ENCODE measurements around the gene ZNF80.
"Not testable (repeated sequence)": the region's sequence is repeated elsewhere in the genome, so short reads cannot be mapped to it uniquely, and the experiment has no call there.

ZNF80 gene

DNA sequence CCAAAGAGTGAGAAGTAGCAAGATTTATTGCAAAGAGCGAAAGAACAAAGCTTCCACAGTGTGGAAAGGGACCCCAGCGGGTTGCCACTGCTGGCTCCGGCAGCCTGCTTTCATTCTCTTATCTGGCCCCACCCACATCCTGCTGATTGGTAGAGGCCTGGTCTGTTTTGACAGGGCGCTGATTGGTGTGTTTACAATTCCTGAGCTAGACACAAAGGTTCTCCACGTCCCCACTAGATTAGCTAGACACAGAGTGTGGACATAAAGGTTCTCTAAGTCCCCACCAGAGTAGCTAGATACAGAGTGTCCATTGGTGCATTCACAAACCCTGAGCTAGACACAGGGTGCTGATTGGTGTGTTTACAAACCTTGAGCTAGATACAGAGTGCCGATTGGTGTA is at the start of gene ZNF80:
Gene ZNF80, minus strand, starts transcription at position 101 of the 400 bp plus-strand sequence. CDS start 504 bp downstream, outside the sequence.
- FAIRE-seq: not testable (repeated sequence)

DNA sequence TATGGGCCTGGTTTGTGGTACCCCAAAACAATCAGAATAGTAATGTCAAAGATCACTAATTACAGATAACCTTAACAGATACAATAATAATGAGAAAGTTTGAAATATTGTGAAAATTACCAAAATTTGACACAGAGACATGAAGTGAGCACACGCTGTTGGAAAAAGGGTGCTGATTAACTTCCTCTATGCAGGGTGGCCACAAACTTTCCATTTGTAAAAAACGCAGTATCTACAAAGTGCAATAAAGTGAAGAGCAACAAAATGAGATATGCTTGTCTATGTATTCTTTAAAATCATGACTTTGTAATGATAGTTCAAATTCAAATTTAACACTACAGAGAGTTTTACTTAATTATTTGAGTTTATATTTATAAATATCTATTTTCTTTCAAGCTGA is 48.9 kb upstream of the ZNF80 start:
- no peak for FAIRE-seq

DNA sequence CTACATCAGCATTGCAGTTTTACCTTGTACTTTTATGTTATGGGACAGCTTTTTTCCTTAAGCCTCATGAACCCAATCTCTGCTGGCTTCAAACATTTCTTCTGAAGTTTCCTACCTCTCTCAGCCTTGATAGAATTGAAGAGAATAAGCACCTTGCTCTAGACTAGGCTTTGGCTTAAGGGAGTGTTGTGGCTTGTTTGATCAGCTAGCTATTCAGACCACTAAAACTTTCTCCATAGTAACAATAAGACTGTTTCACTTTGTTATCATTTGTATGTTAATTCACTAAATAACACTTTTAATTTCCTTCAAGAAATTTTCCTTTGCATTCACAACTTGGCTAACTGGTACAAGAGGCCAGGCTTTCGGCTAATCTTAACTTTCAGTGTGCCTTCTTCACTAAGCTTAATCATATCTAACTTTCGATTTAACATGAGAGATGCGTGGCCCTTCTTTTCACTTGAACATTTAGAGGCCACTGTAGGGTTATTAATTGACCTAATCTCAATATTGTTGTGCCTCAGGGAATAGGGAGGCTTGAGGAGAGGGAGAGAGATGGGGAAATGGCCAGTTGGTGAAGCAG is 48.4 kb upstream of the ZNF80 start:
- FAIRE-seq: no peak

DNA sequence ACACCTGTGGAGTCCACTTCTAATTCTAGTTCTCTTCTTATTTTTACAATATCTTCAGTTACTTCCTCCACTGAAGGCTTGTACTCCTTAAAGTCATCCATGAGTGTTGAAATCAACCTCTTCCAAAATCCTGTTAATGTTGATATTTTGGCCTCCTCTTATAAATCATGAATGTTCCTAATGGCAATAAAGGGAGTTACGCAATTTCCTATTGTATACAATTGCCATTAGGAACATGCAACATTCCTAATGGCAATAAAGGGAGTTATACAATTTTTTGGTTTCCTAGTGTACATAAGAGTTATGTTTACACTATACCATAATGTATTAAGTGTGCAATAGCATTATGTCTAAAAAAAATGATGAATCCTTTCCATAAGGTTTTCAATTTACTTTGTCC is 47.3 kb upstream of the ZNF80 start:
- FAIRE-seq: no peak

DNA sequence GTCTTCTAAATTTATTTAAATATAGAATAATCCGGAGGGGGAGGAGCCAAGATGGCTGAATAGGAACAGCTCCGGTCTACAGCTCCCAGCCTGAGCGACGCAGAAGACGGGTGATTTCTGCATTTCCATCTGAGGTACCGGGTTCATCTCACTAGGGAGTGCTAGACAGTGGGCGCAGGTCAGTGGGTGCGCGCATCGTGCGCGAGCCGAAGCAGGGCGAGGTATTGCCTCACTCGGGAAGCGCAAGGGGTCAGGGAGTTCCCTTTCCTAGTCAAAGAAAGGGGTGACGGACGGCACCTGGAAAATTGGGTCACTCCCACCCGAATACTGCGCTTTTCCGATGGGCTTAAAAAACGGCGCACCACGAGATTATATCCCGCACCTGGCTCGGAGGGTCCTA is 39.5 kb upstream of the ZNF80 start:
- not testable (repeated sequence) for FAIRE-seq

DNA sequence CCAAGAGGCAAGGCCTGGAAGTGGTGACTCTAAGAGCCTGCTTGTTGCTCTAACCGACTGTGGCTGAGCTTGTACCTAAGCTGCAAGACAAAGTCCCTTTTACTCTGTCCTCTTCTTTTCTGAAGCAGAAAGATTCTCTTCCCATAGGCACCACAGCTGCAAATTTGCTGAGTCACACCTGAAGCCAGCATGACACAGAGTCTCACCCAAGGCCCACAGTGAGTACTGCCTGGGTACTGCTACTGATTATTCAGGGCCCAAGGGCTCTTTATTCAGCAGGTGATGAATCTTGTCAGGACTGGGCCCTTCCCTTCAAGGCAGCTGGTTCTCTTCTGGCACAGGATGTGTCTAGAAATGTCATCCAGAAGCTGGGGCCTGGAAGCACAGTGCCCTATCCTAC is 37.6 kb upstream of the ZNF80 start:
- FAIRE-seq: no peak

DNA sequence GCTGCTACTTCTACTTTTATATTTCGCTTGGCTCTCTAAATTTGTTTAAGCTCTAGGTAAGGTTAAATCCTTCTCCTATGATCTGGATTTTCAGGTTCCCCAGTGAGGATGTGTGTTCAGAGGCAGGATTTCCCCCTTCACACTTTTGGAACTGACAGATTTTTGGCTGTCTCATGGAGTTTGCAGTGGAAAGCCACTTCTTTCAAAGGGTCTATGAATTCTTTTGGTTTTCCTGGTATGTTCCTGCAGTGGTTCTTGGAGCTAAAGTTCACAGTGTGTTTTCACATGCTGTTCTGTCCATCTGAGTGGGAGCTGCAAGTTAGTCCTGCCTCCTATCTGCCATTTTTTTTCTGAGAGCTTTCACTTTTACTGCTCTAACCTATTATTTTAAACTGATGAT is 34.9 kb upstream of the ZNF80 start:
- FAIRE-seq: no peak

DNA sequence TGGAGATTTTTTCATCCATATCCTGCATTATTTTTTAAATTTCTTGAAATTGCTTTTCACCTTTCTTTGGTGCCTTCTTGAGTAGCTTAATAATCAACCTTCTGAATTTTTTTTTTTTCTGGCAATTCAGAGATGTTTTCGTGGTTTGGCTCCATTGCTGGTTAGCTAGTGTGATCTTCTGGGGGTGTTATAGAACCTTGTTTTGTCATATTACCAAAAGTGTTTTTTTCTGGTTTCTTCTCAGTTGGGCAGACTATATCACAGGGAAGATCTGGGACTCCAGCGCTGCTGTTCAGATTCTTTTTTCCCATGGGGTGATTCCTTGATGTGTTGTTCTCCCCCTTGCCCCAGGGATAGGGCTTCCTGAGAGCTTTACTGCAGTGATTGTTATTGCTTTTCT is 32.6 kb upstream of the ZNF80 start:
- no peak for FAIRE-seq

DNA sequence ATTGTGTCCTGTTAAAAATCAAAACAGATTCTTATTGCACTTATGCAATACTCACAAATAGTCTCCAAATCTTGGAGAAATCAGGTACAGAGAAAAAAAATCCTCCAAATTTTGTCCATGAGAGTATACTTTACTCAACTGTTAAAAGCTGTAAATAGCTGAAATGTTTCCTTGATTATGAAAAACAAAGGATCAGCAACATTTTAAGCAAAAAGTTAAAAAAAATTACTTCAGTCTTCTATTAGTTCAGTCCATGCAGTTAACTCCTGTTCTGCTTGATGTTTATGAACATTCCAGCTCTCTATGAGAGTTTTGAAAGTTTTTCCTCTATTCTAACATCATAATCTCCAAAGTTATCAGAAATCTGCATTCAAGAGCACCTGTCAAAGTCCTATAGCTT is 22.8 kb upstream of the ZNF80 start:
- FAIRE-seq: no peak

DNA sequence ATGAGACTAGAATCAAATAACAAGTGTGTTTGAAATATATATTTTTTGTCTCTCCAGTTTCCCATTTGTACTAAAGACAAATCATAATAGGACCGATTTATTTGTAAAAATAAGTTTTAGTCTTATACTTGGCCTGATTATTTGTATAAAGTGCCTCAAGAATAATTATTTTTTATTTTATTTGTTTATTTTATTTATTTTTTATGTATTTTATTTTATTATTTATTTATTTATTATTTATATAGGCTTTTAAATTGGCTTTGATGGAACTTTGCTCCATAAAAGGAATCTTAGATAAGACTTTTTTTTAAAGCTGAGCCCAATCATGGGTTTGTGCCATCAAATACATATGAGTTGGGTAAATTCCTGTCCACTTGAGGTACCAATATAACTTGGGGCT is 22.2 kb upstream of the ZNF80 start:
- FAIRE-seq: no peak

DNA sequence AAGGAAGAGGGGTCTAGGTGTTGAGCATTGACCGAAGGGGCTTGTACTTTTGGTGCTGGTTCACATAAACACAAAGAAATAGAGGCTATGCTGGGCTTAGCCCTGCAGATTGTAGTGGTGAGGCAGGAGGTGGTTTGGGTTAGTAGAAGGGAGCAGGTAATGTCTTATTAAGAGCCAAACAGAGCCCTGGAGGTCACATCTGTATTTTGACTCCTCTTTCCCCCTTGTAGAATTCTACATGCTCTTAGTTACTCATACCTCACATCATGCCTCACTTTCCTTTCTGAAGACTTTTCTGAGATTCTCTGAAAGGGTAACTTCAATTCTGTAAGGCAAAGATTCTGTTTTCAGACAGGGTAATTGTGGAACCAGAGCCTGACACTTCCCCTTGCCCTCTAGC is 16.1 kb upstream of the ZNF80 start:
- no peak for FAIRE-seq

DNA sequence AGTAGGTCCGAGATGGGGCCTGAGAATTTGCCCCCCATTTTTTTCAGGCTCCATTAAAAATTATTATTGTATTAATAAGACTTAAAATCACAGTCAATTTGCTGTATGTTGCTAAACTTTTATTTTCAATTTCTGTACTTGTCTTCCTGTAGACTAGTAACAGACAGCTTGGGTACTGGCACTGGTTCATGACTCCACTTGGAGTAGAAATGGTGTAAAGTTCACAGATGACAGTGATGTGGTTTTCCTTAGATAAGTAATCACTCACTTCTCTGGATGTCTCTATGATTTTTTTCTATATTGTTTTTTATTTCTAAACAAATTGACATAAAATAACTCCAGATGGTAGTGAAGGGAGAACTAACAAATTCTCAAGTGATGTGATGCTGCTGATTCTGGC is 15.6 kb upstream of the ZNF80 start:
- no peak for FAIRE-seq

DNA sequence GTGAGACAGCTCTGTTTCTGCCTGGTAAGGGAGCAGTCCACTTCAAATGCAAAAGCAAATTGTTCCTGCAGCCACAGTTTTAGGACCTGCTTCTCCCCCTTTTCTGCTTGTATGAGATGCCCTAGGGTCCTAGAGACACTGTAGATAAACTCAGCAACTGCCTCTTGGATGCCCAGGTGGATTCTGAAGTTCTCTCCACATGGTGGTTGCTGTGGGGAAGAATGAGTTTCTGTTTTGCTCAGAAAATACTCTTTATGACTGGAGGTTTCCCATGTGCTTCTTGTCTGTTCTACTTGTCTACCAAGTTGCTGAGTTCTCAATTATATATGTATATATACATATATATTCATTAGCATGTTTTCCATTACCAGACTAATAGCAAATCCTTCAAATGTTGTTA is 5.6 kb upstream of the ZNF80 start:
- FAIRE-seq: no peak

DNA sequence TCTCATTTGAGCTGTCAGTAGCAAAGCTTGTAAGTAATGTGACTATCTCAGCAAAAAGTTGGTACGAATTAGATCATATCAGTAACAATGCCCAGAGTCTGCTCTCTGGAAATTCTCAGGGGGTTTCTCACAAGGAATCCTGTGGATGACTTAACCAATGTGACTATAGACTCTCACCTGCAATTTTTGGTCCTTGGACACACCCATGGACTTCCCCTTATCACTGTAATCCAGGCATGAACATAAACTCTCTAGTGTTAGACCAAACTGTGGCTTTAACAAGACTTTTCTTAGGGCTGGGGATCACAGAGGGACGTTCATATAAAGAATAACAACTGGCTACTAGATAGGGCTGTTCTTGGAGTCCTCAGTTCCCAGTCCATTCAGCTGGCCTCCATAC is 3.9 kb upstream of the ZNF80 start:
- FAIRE-seq: no peak

DNA sequence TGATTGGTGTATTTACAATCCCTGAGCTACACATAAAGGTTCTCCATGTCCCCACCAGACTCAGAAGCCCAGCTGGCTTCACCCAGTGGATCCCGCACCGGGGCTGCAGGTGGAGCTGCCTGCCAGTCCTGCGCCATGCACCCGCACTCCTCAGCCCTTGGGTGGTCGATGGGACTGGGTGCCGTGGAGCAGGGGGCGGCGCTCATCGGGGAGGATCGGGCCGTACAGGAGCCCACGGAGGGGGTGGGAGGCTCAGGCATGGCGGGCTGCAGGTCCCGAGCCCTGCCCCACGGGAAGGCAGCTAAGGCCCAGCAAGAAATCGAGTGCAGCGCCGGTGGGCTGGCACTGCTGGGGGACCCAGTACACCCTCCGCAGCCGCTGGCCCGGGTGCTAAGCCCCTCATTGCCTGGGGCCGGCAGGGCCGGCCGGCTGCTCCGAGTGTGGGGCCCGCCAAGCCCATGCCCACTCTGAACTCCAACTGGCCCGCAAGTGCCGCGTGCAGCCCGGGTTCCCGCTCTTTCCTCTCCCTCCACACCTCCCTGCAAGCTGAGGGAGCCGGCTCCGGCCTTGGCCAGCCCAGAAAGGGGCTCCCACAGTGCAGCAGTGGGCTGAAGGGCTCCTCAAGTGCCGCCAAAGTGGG is 888 bp upstream of the ZNF80 start:
- not testable (repeated sequence) for FAIRE-seq

DNA sequence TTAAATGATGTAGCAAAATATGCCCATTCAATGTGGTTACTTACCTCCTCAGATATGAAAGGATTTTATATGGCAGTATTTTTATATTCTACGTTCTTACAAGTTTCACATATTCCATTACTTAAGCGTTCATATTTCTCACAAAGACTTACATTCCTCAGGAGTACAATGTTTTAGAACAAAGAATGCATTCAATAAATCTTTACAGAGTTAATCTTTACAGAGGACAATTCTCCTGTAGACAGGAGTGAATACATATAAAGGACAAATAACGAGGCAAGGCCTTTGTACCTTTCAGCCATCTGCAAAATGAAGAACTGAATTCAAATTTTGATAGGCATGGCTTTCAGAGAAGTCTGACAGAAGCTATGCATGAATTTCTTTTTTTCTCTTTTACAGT is 1.9 kb downstream of the ZNF80 start:
- no peak for FAIRE-seq

DNA sequence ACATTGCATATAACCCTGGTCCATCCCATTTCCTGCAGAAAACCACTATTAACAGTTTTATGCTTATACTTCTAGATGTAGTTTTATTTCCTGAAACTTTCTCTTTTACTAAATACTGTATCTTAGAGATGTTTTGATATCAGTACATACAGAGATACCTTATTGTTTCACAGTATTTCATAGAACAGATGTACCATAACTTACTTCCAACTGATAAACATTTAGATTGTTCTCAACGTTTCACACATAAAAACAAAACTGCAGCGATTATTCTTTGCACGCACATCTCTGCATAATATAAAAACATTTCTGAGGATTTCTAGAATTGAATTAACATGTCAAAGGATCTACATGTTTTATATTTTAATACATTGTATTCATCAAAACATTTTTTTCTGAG is 2.6 kb downstream of the ZNF80 start:
- no peak for FAIRE-seq

DNA sequence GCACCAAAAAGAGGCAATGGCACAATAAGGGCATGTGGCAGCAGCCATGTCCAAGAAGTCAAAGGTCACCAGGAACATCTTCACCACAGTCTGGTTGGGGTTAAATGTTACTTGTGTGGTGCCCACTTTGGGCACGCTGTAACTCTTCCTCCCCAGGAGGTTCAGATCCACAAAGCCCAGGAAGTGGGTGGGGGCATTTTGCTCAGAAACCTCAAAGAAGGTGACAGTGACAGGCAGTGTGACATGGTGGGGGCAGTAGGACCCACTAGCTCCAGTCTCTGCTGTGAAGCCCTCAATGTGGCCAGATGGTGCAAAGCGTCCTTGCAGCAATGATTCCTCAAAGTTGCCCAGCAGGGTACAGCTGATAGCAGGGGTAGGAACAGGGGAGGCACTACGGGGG is 5.8 kb downstream of the ZNF80 start:
- FAIRE-seq: no peak

DNA sequence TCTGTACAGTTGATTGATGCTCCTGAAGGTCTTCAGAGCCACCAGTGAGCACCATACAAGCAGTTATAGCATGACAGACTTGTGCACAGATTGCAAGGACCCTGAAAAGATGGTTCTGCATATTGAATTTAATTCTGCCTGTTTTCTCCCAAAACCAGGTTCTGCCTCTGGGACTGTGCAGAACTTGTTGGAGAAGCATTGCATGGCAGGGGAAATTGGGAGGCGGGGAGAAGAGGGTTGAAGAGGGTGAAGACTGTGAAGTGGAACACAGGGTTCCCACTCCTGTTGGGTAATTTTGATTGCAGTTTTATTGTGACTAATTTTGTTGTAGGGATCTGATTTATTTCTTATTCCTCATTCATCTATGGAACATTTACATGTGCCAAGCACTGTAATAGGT is 10.3 kb downstream of the ZNF80 start:
- no peak for FAIRE-seq

DNA sequence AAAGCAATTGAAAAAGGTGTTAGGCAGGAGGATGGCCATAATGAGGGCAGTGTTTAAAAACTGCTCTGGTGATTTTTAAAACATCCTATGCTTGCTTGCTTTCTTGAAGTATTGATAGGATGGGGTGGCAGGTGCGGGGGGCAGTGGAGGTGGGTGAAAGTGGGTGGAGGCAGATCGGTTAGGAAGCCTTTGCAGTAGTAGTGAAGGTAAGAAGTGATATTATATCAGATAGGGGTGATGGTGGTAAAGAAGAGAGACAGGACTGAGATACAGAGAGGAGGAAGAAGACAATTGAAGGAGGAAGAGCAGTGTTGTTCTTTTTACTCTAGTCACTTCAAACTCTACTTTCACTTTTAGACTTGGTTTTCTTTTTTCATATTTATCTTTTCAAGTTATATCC is 11.1 kb downstream of the ZNF80 start:
- FAIRE-seq: no peak

DNA sequence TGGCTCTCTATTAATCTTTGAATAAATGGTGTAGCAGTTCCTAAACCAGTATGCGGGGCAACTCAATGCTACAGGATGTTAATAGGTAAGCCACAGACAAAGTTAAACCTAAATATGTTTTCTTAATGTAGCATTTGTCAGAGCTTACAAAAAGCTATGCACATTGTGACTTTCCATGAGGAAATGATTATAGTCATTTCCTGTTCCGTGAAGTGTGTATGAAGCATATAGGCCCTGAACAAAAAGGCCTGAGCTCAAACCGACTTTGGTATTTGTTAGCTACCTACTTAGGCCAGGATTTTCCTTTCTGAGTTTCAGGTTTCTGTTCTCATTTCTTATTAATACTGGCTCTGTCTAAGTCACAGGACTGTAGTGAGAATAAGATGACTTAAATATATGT is 14.2 kb downstream of the ZNF80 start:
- no peak for FAIRE-seq

DNA sequence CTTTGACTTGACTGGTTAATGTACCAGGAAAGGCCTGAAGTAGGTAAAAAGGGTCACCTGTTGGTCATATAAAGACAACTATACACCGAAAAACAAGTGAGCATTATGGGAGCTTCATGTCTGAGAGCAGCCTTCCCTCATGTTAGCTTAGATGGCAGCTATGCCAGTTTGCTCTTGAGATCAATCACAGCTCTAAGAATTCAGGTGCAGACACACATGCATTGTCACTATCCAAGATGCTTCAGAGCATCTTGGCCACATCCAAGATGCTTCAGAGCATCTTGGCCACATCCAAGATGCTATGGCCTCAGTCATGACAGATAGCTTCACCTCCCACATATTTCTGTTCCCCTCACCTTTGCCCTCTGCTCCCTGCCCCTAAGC is 15.5 kb downstream of the ZNF80 start:
- FAIRE-seq: no peak

DNA sequence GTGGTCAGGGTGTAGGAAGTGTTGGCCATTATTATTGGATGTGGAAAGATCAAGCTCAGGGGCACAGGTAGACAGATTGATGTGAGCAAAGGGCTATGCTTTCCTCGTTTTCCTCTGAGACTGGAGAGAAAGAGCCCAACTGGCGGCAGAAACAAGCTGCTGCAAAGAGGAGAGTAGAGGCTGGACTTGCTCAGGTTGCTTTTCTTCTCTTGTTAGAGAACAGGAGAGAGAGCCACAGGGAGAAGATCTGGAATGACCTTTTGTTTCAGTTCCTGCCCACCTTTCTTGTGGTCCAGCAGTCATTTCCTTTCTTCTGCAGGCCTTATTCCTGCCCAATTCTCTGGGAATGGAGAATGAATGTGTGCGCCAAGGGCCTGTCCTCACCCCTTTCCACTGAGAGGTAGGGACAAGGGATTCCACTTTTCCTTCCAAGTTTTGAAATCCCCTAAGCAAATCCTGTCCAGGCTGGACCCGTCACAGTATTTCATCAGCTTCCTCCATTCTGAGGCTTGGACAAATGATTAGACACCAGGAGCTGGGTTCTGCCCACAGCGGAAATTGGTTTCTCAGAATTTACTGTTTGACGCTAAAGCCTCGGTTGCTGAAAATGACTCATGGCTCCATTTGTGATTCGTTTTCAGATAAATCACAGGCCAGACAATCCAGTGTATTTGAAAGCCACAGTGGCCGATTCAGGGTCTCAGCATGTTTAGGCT is 16.1 kb downstream of the ZNF80 start:
- no peak for FAIRE-seq

DNA sequence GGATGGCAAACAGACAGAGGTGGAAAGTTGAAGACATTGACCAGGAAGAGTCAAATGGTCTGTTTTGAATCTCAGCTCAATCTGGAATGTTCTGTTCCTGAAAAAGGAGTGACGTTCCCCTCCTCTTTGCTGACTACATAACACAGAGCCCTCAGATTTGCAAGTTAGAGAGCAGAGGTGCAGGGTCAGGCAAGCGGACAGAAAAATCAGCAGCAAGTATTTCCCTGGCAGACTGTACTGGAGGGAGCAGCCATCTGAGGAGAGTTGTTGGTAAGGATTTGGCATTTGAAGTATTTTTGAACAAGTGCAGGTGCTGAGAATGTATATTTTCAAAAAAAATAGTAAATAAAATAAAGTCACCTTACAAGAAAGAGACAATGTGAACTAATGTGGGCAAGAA is 17.6 kb downstream of the ZNF80 start:
- no peak for FAIRE-seq
